Measurements from ENCODE around the gene HECTD4. TPM values are rescaled to one million over a fixed set of nuclear protein-coding genes. Genes with fewer than 3 reads are reported as not detected.

The HECTD4 gene
- total RNA-seq, 1 experiment from 2014 or later, result 31.2 TPM

DNA sequence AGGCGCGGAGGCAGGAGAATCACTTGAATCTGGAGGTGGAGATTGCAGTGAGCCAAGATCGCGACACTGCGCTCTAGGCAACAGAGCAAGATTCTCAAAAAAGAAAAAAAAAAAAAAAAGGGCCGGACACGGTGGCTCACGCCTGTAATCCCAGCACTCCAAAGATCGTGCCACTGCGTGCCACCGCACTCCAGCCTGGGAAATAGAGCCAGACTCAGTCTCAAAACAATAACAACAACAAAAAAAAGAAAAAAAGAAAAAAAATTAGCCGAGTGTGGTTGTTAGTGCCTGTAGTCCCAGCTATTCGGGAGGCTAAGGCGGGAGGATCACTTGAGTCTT, 27.6 kb upstream of the HECTD4 start:
- ChIA-PET RAD21 (ENCODE audit: low non-redundant PET in 1 of 2, low total read pairs in 2 of 2, uncharacterized antibody in 2 of 2, unreplicated experiment in 2 of 2) (interaction anchor here in 1 of 2 experiments (0.6 to 1.4 kb wide), 2 partner anchors 212 to 621 kb away, joined by 3 read pairs; no protein-coding TSS in a partner anchor), POLR2A (no interaction called here), CTCF (interaction anchor here (0.6 to 1.6 kb wide), 2 partner anchors 212 to 344 kb away, joined by 3 to 10 read pairs; no protein-coding TSS in a partner anchor)
- Histone ChIP-seq H3K4me1 (ENCODE audit: control insufficient read depth in 1 of 2, insufficient read depth in 2 of 2, low read length in 2 of 2) (peaks cover 3 to 16% of the 10 kb centered on the region in 2 experiments; a peak in 2 of 4 replicates), H2AFZ (ENCODE audit: low read depth, low read length, poor library complexity, severe bottlenecking) (peak overlapping the region; percentile 27), H3K79me2 (ENCODE audit: insufficient read depth, low read length) (peaks cover 38% of the 10 kb centered on the region), H3K9ac (ENCODE audit: low read length) (no peak overlapping the region), H3K4me3 (replicated peaks in 1 of 2; ENCODE audit: low read depth in 1 of 2, low read length in 2 of 2) (peak overlapping the region; percentile 72 to 87), H3K36me3 (ENCODE audit: control insufficient read depth in 1 of 2, insufficient read depth in 2 of 2, low read length in 2 of 2) (peaks cover 28 to 39% of the 10 kb centered on the region in 2 experiments), H3K4me2 (ENCODE audit: low read length) (peak overlapping the region; percentile 85), H3K27me3 (ENCODE audit: insufficient read depth, low read length) (no peaks in the 10 kb centered on the region), H3K9me3 (ENCODE audit: control insufficient read depth in 1 of 2, insufficient read depth in 1 of 2, low read depth in 1 of 2, low read length in 2 of 2) (no peaks in the 10 kb centered on the region), H3K27ac (ENCODE audit: low read depth, low read length) (no peak overlapping the region), H4K20me1 (ENCODE audit: insufficient read depth) (peaks cover 28% of the 10 kb centered on the region; the same call in 1 of the 2 replicates), H3K9me2 (ENCODE audit: insufficient read depth) (no peaks in the 10 kb centered on the region)
- intact Hi-C loops (cut with micrococcal nuclease), result loop anchor here (1.0 to 5.0 kb wide), 3 partner anchors 8 to 398 kb away; partner anchors contain the start of genes ERP29, PTPN11 and TMEM116
- no TSS peak for BruUV-seq (replicated peaks)
- TF ChIP-seq RAD21 (IDR thresholded peaks at IDR 0.05; ENCODE audit: low read depth) (no peak), EGR1 (IDR thresholded peaks at IDR 0.05; ENCODE audit: low read depth) (no peak), ZFX (IDR thresholded peaks at IDR 0.05) (no peak), SIN3A (IDR thresholded peaks at IDR 0.05; ENCODE audit: low read depth) (no peak), TCF7L2 (IDR thresholded peaks at IDR 0.05; ENCODE audit: borderline replicate concordance, extremely low read depth, insufficient read depth, insufficient read length) (no peak), SP1 (IDR thresholded peaks at IDR 0.05; ENCODE audit: low read depth) (no peak), JUND (IDR thresholded peaks at IDR 0.05) (no peak), POLR2A (IDR thresholded peaks at IDR 0.05; ENCODE audit: borderline replicate concordance, extremely low read depth, insufficient read depth, insufficient read length) (no peak), CBX3 (IDR thresholded peaks at IDR 0.05; ENCODE audit: low read depth) (no peak), CEBPB (IDR thresholded peaks at IDR 0.05; ENCODE audit: low read depth) (no peak), EZH2 (IDR thresholded peaks at IDR 0.05) (no peak), FOSL1 (IDR thresholded peaks at IDR 0.05; ENCODE audit: low read depth) (no peak), YY1 (IDR thresholded peaks at IDR 0.05; ENCODE audit: extremely low read depth, insufficient replicate concordance, low read depth, low read length) (no peak), ELF1 (IDR thresholded peaks at IDR 0.05; ENCODE audit: borderline replicate concordance, low read depth) (no peak)
- TF ChIP-seq, protein P1, sequence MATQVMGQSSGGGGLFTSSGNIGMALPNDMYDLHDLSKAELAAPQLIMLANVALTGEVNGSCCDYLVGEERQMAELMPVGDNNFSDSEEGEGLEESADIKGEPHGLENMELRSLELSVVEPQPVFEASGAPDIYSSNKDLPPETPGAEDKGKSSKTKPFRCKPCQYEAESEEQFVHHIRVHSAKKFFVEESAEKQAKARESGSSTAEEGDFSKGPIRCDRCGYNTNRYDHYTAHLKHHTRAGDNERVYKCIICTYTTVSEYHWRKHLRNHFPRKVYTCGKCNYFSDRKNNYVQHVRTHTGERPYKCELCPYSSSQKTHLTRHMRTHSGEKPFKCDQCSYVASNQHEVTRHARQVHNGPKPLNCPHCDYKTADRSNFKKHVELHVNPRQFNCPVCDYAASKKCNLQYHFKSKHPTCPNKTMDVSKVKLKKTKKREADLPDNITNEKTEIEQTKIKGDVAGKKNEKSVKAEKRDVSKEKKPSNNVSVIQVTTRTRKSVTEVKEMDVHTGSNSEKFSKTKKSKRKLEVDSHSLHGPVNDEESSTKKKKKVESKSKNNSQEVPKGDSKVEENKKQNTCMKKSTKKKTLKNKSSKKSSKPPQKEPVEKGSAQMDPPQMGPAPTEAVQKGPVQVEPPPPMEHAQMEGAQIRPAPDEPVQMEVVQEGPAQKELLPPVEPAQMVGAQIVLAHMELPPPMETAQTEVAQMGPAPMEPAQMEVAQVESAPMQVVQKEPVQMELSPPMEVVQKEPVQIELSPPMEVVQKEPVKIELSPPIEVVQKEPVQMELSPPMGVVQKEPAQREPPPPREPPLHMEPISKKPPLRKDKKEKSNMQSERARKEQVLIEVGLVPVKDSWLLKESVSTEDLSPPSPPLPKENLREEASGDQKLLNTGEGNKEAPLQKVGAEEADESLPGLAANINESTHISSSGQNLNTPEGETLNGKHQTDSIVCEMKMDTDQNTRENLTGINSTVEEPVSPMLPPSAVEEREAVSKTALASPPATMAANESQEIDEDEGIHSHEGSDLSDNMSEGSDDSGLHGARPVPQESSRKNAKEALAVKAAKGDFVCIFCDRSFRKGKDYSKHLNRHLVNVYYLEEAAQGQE (IDR thresholded peaks at IDR 0.05; ENCODE audit: low read depth), result no peak
- TF ChIP-seq, protein P2, sequence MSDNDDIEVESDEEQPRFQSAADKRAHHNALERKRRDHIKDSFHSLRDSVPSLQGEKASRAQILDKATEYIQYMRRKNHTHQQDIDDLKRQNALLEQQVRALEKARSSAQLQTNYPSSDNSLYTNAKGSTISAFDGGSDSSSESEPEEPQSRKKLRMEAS (IDR thresholded peaks at IDR 0.05), result no peak
- TF ChIP-seq, protein P3, sequence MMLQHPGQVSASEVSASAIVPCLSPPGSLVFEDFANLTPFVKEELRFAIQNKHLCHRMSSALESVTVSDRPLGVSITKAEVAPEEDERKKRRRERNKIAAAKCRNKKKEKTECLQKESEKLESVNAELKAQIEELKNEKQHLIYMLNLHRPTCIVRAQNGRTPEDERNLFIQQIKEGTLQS (IDR thresholded peaks at IDR 0.05), result no peak
- TF ChIP-seq, protein P4, sequence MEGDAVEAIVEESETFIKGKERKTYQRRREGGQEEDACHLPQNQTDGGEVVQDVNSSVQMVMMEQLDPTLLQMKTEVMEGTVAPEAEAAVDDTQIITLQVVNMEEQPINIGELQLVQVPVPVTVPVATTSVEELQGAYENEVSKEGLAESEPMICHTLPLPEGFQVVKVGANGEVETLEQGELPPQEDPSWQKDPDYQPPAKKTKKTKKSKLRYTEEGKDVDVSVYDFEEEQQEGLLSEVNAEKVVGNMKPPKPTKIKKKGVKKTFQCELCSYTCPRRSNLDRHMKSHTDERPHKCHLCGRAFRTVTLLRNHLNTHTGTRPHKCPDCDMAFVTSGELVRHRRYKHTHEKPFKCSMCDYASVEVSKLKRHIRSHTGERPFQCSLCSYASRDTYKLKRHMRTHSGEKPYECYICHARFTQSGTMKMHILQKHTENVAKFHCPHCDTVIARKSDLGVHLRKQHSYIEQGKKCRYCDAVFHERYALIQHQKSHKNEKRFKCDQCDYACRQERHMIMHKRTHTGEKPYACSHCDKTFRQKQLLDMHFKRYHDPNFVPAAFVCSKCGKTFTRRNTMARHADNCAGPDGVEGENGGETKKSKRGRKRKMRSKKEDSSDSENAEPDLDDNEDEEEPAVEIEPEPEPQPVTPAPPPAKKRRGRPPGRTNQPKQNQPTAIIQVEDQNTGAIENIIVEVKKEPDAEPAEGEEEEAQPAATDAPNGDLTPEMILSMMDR (IDR thresholded peaks at IDR 0.05 in 2 of 3, conservative IDR thresholded peaks at IDR 0.05 in 1 of 3; ENCODE audit: borderline replicate concordance in 1 of 3, insufficient read depth in 1 of 3, low read depth in 2 of 3, low read length in 2 of 3), result no peak
- DNase-seq (ENCODE audit: low read depth, low spot score) (no peak), ATAC-seq (no peak)
